ENCODE measurements around the gene NFATC2IP.

DNA sequence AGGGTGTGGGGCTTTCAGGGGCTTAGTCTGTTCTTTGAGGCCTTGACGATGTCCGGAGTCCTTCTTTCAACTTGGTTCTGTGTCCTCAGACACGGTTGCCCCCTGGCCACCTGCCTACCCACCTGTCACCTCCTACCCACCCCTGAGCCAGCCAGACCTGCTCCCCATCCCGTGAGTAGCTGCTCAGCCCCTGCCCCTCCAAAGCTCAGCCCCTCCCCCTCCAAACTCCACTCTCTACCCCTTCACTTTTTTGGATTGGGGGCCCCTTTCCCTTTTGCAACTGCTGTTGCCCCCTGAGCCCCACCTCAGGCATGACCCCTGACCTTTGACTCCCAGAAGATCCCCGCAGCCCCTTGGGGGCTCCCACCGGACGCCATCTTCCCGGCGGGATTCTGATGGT lies 35.3 kb downstream of the NFATC2IP start:
- TF ChIP-seq, protein P1, sequence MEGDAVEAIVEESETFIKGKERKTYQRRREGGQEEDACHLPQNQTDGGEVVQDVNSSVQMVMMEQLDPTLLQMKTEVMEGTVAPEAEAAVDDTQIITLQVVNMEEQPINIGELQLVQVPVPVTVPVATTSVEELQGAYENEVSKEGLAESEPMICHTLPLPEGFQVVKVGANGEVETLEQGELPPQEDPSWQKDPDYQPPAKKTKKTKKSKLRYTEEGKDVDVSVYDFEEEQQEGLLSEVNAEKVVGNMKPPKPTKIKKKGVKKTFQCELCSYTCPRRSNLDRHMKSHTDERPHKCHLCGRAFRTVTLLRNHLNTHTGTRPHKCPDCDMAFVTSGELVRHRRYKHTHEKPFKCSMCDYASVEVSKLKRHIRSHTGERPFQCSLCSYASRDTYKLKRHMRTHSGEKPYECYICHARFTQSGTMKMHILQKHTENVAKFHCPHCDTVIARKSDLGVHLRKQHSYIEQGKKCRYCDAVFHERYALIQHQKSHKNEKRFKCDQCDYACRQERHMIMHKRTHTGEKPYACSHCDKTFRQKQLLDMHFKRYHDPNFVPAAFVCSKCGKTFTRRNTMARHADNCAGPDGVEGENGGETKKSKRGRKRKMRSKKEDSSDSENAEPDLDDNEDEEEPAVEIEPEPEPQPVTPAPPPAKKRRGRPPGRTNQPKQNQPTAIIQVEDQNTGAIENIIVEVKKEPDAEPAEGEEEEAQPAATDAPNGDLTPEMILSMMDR (IDR thresholded peaks at IDR 0.05) = no peak
- no peak for TF ChIP-seq POLR2A (IDR thresholded peaks at IDR 0.05)
- no peak for TF ChIP-seq EP300 (IDR thresholded peaks at IDR 0.05)

All from tibial nerve (tissue), 4 donors.